Measurements from ENCODE around the gene APOC1.

DNA sequence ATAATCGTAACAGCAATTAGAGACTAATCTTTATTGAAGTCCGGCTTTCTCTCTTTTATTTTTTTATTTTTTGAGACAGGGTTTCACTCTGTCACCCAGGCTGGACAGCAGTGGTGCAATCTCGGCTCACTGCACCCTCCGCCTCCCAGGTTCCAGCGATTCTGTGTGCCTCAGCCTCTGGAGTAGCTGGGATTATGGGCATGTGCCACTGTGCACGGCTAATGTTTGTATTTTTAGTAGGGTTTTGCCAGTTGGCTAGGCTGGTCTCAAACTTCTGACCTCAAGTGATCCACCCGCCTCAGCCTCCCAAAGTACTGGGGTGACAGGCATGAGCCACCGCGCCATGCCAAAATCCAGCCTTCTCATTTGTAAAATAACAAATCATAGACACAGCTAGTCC lies 35.1 kb downstream of the APOC1 start:
- TF ChIP-seq EZH2phosphoT487 (IDR thresholded peaks at IDR 0.05; ENCODE audit: borderline replicate concordance, low read depth) (no peak), RCOR1 (IDR thresholded peaks at IDR 0.05; ENCODE audit: low read length) (no peak), EP300 (IDR thresholded peaks at IDR 0.05; ENCODE audit: borderline replicate concordance in 1 of 2, low read depth in 1 of 2, low read length in 1 of 2) (no peak), TCF12 (IDR thresholded peaks at IDR 0.05) (no peak)
- TF ChIP-seq, protein P1, sequence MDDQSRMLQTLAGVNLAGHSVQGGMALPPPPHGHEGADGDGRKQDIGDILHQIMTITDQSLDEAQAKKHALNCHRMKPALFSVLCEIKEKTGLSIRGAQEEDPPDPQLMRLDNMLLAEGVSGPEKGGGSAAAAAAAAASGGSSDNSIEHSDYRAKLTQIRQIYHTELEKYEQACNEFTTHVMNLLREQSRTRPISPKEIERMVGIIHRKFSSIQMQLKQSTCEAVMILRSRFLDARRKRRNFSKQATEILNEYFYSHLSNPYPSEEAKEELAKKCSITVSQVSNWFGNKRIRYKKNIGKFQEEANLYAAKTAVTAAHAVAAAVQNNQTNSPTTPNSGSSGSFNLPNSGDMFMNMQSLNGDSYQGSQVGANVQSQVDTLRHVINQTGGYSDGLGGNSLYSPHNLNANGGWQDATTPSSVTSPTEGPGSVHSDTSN (IDR thresholded peaks at IDR 0.05), result no peak
